Thoracic aorta (tissue), 2 donors: ENCODE measurements around the gene ENO2. TPM values are rescaled to one million over a fixed set of nuclear protein-coding genes. Genes with fewer than 3 reads are reported as not detected.

Experiments
- ATAC-seq: fragments of 150-250 bp; one replicate; pipeline ENCODE4 v1.8.0; 2017; ENCODE audit warnings: low read depth; ENCODE audit not compliant: insufficient number of reproducible peaks, low FRiP score
- DNase-seq: peaks from one replicate; pipeline ENCODE4 v3.0.0-alpha.2; 2020; ENCODE audit warnings: low spot score
- H3K27ac ChIP-seq, 2 donors: fragments of 200-600 bp; sonication (generic); 1 replicate in 1 of 2; 2 replicates in 1 of 2; pipeline ENCODE4 v1.5.1; 2016; ENCODE audit warnings: mild to moderate bottlenecking in 2 of 2, moderate library complexity in 2 of 2
- H3K27me3 ChIP-seq: fragments of 200-600 bp; sonication (generic); replicated peaks from 2 replicates; pipeline ENCODE4 v1.6.0; 2016; ENCODE audit warnings: mild to moderate bottlenecking; ENCODE audit not compliant: insufficient read depth
- H3K36me3 ChIP-seq: fragments of 200-600 bp; sonication (generic); one replicate; pipeline ENCODE4 v1.5.1; 2016
- H3K4me1 ChIP-seq, 2 donors: fragments of 200-600 bp; sonication (generic); 1 replicate in 1 of 2; 2 replicates in 1 of 2; pipeline versions ENCODE4 v1.5.1 to v1.6.0; 2016; ENCODE audit warnings: low read depth in 2 of 2, mild to moderate bottlenecking in 1 of 2; ENCODE audit not compliant: control insufficient read depth in 1 of 2
- H3K4me3 ChIP-seq: fragments of 200-600 bp; sonication (generic); 2 replicates; pipeline ENCODE4 v1.5.1; 2016; ENCODE audit warnings: mild to moderate bottlenecking
- H3K9me3 ChIP-seq: fragments of 200-600 bp; sonication (generic); 2 replicates; pipeline ENCODE4 v1.5.1; 2016
- total RNA-seq, 2 donors: library from RNA; depleted of rRNA; stranded (reverse); fragments of >200 nt; gene quantifications; one replicate each; pipeline versions ENCODE4 v1.1.0 to v1.2.3, GENCODE V29; 2016
- TF ChIP-seq, protein P1 (sequence below): fragments of 200-600 bp; sonication (generic); IDR thresholded peaks from one replicate; pipeline ENCODE4 v1.5.1; 2019; ENCODE audit warnings: antibody characterized with exemption

Gene ENO2
- total RNA-seq, 2 donors from 2014 or later, result 53.6 to 57.9 TPM

DNA sequence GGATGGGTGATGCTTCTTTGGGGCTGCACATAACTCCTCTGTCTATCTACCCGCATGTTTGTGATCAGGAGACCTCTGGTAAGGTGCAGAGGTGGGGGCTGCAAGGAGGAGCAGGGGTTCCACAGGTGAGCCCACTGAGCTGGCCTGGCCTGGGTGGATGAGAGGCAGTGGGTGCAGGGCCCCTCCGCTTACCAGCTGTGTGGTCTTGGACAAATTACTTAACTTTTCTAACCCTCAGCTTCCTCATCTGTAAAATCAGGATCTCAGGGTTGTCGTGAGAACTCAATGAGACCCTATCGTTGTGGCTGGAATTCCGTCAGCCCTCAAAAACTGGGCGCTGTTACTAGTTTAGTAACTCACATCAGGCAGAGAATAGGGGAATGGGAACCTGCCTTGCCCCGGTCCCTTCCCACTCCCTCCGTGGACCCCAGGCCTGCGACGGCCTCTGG is 44.3 kb downstream of the ENO2 start:
- no peak for DNase-seq
- TF ChIP-seq, protein P1, sequence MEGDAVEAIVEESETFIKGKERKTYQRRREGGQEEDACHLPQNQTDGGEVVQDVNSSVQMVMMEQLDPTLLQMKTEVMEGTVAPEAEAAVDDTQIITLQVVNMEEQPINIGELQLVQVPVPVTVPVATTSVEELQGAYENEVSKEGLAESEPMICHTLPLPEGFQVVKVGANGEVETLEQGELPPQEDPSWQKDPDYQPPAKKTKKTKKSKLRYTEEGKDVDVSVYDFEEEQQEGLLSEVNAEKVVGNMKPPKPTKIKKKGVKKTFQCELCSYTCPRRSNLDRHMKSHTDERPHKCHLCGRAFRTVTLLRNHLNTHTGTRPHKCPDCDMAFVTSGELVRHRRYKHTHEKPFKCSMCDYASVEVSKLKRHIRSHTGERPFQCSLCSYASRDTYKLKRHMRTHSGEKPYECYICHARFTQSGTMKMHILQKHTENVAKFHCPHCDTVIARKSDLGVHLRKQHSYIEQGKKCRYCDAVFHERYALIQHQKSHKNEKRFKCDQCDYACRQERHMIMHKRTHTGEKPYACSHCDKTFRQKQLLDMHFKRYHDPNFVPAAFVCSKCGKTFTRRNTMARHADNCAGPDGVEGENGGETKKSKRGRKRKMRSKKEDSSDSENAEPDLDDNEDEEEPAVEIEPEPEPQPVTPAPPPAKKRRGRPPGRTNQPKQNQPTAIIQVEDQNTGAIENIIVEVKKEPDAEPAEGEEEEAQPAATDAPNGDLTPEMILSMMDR, result no peak
- Histone ChIP-seq H3K27ac (peak overlapping the region in 1 of 2 donors; percentile 9), H3K4me3 (peak overlapping the region; percentile 20), H3K36me3 (no peaks in the 10 kb centered on the region), H3K4me1 (peaks cover 8 to 15% of the 10 kb centered on the region in 2 donors), H3K9me3 (no peaks in the 10 kb centered on the region), H3K27me3 (no peaks in the 10 kb centered on the region)
- no peak for ATAC-seq

DNA sequence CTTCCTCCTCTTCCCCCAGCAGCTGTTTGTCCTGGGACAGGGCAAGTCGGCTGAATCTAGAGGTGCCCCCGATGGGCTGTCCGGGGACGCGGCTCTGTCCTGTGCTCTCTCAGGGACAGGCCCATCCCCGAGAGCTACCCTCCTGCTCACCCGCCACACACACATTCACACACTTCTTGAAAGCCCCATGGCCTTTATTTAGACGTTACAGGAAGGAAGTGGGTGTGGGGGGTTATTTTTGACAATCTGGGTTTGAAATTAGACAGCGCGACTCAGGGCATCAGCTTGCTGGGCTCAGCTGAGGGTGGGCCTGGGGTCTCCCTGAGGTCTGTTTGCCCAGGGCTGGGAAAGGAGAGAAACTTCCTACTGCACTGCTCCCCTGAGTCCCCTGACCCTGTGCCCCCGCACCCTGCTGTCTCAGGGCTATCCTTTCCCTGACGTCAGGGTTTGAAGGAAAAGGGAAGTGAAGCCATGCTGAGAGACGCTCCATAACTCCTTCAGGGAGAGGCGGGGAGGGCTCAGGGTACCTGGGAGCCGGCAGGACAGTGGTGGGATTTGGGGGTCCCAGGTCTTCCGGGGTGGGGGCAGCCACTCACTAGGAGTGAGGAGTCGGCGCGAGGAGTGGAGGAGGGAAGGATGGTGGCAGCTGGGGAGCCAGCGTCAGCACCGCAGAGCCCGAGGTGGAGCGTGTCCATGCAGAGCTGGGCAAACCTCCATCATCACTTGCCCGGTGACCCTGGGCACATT is 44.9 kb downstream of the ENO2 start:
- TF ChIP-seq, protein P1, result no peak
- Histone ChIP-seq H3K36me3 (no peaks in the 10 kb centered on the region), H3K9me3 (no peaks in the 10 kb centered on the region), H3K27ac (peak overlapping the region in 1 of 2 donors; percentile 9), H3K4me1 (peaks cover 6 to 15% of the 10 kb centered on the region in 2 donors), H3K4me3 (peak overlapping the region; percentile 20), H3K27me3 (no peaks in the 10 kb centered on the region)
- DNase-seq, result no peak
- no peak for ATAC-seq

DNA sequence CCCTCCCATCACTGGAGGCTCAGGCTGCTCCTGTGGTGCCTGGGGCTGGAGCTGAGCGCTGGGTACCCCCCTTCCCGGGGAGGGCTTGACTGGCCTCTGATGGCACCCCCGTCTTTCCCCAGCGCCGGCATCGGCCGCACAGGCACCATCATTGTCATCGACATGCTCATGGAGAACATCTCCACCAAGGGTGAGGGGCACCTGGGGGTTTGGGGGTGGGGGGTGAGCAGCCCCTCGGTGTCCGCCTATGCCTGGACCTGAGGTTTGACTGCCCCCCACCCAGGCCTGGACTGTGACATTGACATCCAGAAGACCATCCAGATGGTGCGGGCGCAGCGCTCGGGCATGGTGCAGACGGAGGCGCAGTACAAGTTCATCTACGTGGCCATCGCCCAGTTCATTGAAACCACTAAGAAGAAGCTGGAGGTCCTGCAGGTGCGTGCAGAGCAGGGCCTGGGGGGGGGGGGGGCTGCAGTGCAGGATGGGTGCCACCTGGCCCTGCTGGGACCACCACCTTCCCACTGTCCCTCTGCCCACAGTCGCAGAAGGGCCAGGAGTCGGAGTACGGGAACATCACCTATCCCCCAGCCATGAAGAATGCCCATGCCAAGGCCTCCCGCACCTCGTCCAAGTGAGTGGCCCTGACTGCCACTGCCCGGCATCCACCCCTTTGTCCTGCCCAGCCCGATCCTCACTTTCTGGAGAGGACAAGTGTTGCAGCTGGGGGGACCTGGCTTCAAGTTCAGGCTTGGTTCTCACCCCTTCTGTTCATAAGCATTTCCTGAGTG is 45.6 kb downstream of the ENO2 start:
- Histone ChIP-seq H3K9me3 (no peaks in the 10 kb centered on the region), H3K27me3 (no peaks in the 10 kb centered on the region), H3K4me3 (no peak overlapping the region), H3K27ac (no peak overlapping the region), H3K4me1 (peaks cover 6 to 10% of the 10 kb centered on the region in 2 donors), H3K36me3 (no peaks in the 10 kb centered on the region)
- no peak for DNase-seq
- no peak for ATAC-seq
- TF ChIP-seq, protein P1, result no peak

DNA sequence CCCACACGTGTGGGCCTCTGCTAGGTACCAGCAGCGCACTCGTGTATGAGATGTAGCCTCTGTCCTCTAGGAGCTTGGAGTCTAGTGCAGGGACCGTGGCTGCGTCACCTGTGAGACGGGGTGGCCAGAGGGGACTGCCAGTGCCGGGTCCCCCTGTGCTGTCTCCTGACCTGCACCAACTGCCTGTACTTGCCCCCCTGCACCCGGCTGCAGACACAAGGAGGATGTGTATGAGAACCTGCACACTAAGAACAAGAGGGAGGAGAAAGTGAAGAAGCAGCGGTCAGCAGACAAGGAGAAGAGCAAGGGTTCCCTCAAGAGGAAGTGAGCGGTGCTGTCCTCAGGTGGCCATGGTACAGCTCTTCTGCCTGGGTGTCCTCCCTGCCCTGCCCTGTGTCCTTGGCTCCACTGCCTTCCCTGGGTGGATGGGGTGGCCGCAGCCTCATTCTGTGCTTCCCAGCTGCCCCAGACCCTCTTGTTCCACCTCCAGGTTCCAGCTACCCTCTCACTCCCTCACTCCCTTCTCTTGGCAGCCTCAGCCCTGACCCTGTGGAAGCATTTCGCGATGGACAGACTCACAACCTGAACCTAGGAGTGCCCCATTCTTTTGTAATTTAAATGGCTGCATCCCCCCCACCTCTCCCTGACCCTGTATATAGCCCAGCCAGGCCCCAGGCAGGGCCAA is 46.4 kb downstream of the ENO2 start:
- DNase-seq, result no peak
- TF ChIP-seq, protein P1, result no peak
- no peak for ATAC-seq
- Histone ChIP-seq H3K9me3 (no peaks in the 10 kb centered on the region), H3K4me3 (peak overlapping the region; percentile 25), H3K4me1 (peaks cover 6 to 10% of the 10 kb centered on the region in 2 donors), H3K36me3 (peaks cover 6% of the 10 kb centered on the region), H3K27me3 (no peaks in the 10 kb centered on the region), H3K27ac (peak overlapping the region in 1 of 2 donors; percentile 41)

DNA sequence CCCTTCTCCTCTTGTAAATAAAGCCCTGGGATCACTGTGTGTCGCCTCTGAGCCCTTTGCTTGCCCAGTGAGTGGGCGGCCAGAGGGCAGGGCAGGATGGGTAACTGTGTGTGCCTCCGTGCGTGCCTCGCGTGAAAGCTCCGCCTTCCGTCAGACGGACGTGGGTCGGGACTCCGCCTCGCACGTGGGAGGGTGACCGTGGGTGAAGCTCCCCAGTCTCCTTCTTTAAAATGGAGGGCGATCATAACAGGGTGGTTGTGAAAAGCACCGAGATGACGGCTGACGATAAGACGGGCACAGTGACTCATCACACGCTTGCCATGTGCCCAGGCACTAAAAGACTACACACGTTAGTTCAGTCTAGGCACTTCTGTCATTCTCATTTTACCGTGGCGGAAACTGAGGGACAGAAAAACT is 46.9 kb downstream of the ENO2 start:
- peak overlapping the region; percentile 12 to 41 for H3K27ac ChIP-seq
- DNase-seq (no peak), ATAC-seq (peak; percentile 15)
- peaks cover 11% of the 10 kb centered on the region for H3K36me3 ChIP-seq
- peak overlapping the region; percentile 25 for H3K4me3 ChIP-seq
- H3K4me1 ChIP-seq, result peaks cover 6 to 10% of the 10 kb centered on the region in 2 donors
- TF ChIP-seq, protein P1, result no peak
- H3K27me3 ChIP-seq, result no peaks in the 10 kb centered on the region
- H3K9me3 ChIP-seq, result no peaks in the 10 kb centered on the region
